Measurements from ENCODE around the gene KIF6.

Gene KIF6

GRCh38 chr6:39453956-39454524, 271.2 kb downstream of the KIF6 start:
- Histone ChIP-seq H3F3A (ENCODE audit: insufficient read depth, low read length) (no peaks in the 10 kb centered on the region), H3K9ac (ENCODE audit: low read length) (no peak overlapping the region), H3K27me3 (ENCODE audit: insufficient read depth, low read length) (no peaks in the 10 kb centered on the region), H3K79me2 (ENCODE audit: insufficient read depth, low read length) (no peaks in the 10 kb centered on the region), H3K36me3 (ENCODE audit: insufficient read depth, low read length) (no peaks in the 10 kb centered on the region), H3K27ac (ENCODE audit: low read depth, low read length, poor library complexity, severe bottlenecking) (no peak overlapping the region), H4K20me1 (ENCODE audit: insufficient read depth, low read length) (no peaks in the 10 kb centered on the region), H3K4me1 (ENCODE audit: insufficient read depth, low read length, severe bottlenecking) (no peaks in the 10 kb centered on the region), H3K4me2 (ENCODE audit: low read length) (no peak overlapping the region), H3K9me3 (ENCODE audit: low read length) (no peaks in the 10 kb centered on the region), H3K9me2 (ENCODE audit: low read depth, low read length) (no peaks in the 10 kb centered on the region), H2AFZ (ENCODE audit: low read length) (no peak overlapping the region), H3K4me3 (ENCODE audit: low read depth, low read length, poor library complexity, severe bottlenecking) (no peak overlapping the region)
- TF ChIP-seq CTCF (IDR thresholded peaks at IDR 0.05; ENCODE audit: low read length): no peak
- TF ChIP-seq EZH2 (IDR thresholded peaks at IDR 0.05; ENCODE audit: borderline replicate concordance, low read length): no peak

- H2AFZ ChIP-seq (ENCODE audit: low read length): no peak overlapping the region
- H3K4me2 ChIP-seq (ENCODE audit: low read length): no peak overlapping the region
- no peaks in the 10 kb centered on the region for H3K9me2 ChIP-seq (ENCODE audit: low read depth, low read length)
- no peaks in the 10 kb centered on the region for H3K79me2 ChIP-seq (ENCODE audit: insufficient read depth, low read length)
- H3K27ac ChIP-seq (ENCODE audit: low read depth, low read length, poor library complexity, severe bottlenecking): no peak overlapping the region
- no peaks in the 10 kb centered on the region for H3F3A ChIP-seq (ENCODE audit: insufficient read depth, low read length)
- H3K27me3 ChIP-seq (ENCODE audit: insufficient read depth, low read length): no peaks in the 10 kb centered on the region
- no peaks in the 10 kb centered on the region for H3K36me3 ChIP-seq (ENCODE audit: insufficient read depth, low read length)
- H3K4me3 ChIP-seq (ENCODE audit: low read depth, low read length, poor library complexity, severe bottlenecking): no peak overlapping the region
- TF ChIP-seq CTCF (IDR thresholded peaks at IDR 0.05; ENCODE audit: low read length) (no peak), EZH2 (IDR thresholded peaks at IDR 0.05; ENCODE audit: borderline replicate concordance, low read length) (no peak)
- H3K9me3 ChIP-seq (ENCODE audit: low read length): no peaks in the 10 kb centered on the region
- no peaks in the 10 kb centered on the region for H4K20me1 ChIP-seq (ENCODE audit: insufficient read depth, low read length)
- no peak overlapping the region for H3K9ac ChIP-seq (ENCODE audit: low read length)
- no peaks in the 10 kb centered on the region for H3K4me1 ChIP-seq (ENCODE audit: insufficient read depth, low read length, severe bottlenecking)
These were observed 272.0 kb downstream of the KIF6 start for GRCh38 chr6:39453241-39453640.

- TF ChIP-seq EZH2 (IDR thresholded peaks at IDR 0.05; ENCODE audit: borderline replicate concordance, low read length): no peak
- no peak for TF ChIP-seq CTCF (IDR thresholded peaks at IDR 0.05; ENCODE audit: low read length)
- Histone ChIP-seq H3F3A (ENCODE audit: insufficient read depth, low read length) (no peaks in the 10 kb centered on the region), H3K9me2 (ENCODE audit: low read depth, low read length) (no peaks in the 10 kb centered on the region), H3K27me3 (ENCODE audit: insufficient read depth, low read length) (no peaks in the 10 kb centered on the region), H3K36me3 (ENCODE audit: insufficient read depth, low read length) (no peaks in the 10 kb centered on the region), H3K4me1 (ENCODE audit: insufficient read depth, low read length, severe bottlenecking) (no peaks in the 10 kb centered on the region), H3K9ac (ENCODE audit: low read length) (no peak overlapping the region), H3K27ac (ENCODE audit: low read depth, low read length, poor library complexity, severe bottlenecking) (no peak overlapping the region), H3K4me3 (ENCODE audit: low read depth, low read length, poor library complexity, severe bottlenecking) (no peak overlapping the region), H3K4me2 (ENCODE audit: low read length) (no peak overlapping the region), H4K20me1 (ENCODE audit: insufficient read depth, low read length) (no peaks in the 10 kb centered on the region), H3K79me2 (ENCODE audit: insufficient read depth, low read length) (no peaks in the 10 kb centered on the region), H3K9me3 (ENCODE audit: low read length) (no peaks in the 10 kb centered on the region), H2AFZ (ENCODE audit: low read length) (no peak overlapping the region)
These were observed 272.7 kb downstream of the KIF6 start for GRCh38 chr6:39452306-39453145.

All from OCI-LY1 (cell line).